Measurements from ENCODE around the gene GAL3ST2. TPM values are rescaled to one million over a fixed set of nuclear protein-coding genes. Genes with fewer than 3 reads are reported as not detected.
"Not testable (repeated sequence)": the region's sequence is repeated elsewhere in the genome, so short reads cannot be mapped to it uniquely, and the experiment has no call there.

The GAL3ST2 gene
- polyA plus RNA-seq (2014; cell fraction: cytosol; rRNA removed), result 0.34 and 2.9 TPM in 2 replicates
- polyA plus RNA-seq (2014; cell fraction: nucleus; rRNA removed), result 3.1 and 5.4 TPM in 2 replicates

- DNase-seq (ENCODE audit: low spot score), result no peak
Measured at GRCh38 chr2:241776336-241777169, at the start of gene GAL3ST2. GAL3ST2 (plus strand) TSS chr2:241776822; CDS start chr2:241776956, 134 bp downstream.

DNA sequence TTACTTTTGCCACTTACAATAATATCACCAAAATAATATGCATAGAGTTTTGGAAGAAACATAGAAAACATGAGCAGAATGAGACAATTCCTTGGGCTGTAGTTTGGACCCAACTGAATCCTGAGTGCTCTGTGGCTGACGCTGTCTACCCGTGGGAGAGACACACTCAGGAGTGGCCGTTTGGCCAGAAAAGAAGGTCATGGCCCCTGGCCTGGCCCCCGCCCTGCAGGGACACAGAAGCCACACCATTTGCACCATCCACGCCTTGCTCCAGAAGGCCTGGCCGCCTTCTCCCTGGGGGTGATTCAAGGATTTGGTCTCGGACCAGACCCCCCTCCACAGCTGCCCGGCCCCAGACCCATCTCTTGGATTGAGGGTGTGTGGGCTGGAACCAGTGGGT lies 48.6 kb upstream of the GAL3ST2 start:
- no peak for DNase-seq (ENCODE audit: low spot score)

DNA sequence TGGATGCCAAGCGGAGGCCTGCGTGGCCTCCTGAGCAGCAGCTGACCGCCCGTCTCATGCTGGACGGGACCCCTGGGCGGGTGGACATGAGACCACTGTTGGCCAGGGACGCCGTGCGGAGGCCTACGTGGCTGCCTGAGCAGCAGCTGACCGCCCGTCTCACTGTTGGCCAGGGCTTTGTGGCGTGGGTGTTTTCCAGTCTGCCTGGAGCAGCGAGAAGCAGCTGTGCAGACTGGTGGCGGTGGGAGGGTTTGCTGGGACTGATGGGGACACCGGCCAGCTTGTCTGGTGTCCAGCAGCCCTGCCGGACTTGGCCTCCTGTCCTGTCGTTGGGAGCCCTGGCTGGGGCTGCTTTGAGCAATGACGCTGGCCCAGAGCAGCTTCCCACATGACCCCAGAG lies 48.0 kb upstream of the GAL3ST2 start:
- no peak for DNase-seq (ENCODE audit: low spot score)

DNA sequence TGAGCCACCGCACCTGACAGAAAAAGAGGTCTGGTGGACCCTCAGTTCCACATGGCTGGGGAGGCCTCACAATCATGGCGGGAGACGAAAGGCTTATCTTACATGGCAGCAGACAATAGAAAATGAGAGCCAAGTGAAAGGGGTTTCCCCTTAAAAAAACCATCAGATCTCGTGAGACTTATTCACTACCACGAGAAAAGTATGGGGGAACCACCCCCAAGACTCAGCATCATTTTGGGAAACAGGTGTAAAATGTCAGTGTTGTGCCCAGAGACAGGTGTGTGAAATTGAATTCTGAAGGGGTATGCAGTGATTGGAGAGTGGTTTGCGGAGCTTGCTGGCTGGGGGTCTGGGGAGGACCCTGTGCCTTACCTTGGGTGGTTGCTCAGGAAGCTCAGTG lies 46.8 kb upstream of the GAL3ST2 start:
- no peak for DNase-seq (ENCODE audit: low spot score)

DNA sequence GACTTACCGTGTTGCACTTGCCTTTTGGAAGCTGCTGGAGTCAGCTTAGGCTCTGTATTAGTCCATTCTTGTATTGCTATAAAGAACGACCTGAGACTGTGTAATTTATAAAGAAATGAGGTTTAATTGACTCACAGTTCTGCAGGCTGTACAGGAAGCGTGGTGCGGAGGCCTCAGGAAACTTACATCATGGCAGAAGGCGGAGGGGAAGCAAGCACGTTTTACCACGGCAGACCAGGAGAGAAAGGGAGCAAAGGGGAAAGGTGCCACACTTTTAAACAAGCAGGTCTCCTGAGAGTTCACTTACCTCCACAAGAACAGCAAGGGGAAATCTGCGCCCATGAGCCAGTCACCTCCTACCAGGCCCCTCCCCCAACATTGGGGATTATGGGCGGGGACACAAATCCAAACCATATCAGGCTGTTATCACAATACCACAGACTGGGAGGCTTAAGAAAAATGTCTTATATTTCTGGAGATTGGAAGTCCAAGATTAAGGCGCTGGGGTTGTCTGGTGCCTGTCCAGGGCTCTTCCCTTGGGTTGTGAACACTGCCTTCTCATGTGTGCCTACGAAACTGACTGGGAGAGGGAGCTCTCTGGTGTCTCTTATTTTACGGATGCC lies 45.8 kb upstream of the GAL3ST2 start:
- DNase-seq (ENCODE audit: low spot score), result no peak

- DNase-seq (ENCODE audit: low spot score), result peak; percentile 55
Measured at GRCh38 chr2:241732513-241733186, 44.0 kb upstream of the GAL3ST2 start.

DNA sequence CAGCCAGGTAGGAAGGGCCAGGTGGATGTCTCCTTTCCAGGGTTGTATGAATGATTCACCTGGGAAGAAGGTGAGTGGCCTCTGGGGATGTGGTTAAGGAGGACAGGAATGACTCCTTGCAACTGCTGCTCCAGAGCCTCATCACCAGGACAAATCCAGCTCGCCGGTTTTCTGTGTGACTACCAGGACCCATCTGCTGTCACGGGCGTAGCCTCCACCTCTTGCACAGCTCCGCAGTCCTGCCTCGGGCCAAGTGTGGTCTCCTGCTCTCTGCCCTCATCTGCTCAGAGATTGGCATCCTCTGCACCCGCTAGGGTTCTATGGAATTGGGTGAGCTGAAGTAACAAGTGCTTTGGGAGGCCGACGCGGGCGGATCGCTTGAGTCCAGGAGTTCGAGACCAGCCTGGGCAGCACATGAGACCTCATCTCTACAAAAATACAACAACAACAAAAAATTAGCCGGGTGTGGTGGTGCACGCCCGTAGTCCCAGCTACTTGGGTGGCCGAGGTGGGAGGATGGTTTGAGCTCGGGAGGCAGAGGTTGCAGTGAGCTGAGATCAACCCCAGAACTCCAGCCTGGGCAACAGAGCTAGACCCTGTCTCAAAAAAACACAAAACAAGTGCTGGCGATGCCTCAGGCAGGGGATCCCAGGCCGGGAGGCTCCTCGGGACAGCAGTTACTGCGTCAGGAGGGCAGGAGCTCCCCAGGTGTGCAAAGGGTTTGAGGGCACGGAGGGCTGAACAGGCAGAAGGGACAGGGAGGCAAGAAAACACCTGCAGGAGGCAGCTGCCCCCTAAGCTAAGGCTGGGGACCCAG lies 43.0 kb upstream of the GAL3ST2 start:
- no peak for DNase-seq (ENCODE audit: low spot score)

- DNase-seq (ENCODE audit: low spot score), result no peak
Measured at GRCh38 chr2:241734208-241734466, 42.5 kb upstream of the GAL3ST2 start.

DNA sequence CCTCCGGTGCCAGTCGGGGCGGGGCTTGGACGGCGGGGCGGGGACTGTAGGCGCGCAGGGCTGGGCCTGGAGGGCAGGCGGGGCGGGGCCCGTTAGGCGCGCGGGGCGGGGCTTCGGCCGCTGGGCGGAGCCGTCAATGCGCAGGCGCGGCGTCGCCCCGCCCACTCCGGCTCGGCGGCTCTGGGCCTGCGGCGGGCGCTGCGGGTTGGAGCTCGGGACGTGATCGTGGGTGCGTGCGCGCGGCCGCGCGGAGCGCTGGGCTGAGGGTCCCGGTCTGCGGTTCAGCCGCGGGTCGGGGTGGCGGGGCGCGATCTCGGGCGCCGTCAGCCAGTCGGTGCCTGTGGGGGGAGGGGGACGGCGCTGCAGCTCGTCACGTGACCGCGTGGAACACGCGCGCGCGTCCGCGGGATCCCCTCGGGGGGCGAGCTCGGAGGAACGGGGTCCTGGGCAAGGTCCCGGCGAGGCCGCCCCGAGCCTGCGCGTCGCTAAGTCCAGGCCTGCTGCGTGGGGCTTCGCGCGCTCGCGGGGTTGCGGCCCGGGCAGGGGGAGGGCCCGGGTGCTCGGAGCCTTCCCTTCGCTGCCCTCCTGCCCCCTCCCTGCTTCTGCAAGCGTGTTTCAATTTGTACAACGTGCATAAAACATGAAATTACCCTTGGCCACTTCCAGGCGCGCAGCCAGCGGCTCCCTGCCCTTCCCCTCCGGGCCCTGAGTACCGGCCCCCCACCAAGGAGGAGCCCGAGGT lies 42.0 kb upstream of the GAL3ST2 start, which contains the start of gene D2HGDH:
Gene D2HGDH (plus strand): TSS at position 164 of the 742 bp plus-strand sequence. CDS start 595 bp downstream, outside the sequence.
- peak; percentile 79 for DNase-seq (ENCODE audit: low spot score)

DNA sequence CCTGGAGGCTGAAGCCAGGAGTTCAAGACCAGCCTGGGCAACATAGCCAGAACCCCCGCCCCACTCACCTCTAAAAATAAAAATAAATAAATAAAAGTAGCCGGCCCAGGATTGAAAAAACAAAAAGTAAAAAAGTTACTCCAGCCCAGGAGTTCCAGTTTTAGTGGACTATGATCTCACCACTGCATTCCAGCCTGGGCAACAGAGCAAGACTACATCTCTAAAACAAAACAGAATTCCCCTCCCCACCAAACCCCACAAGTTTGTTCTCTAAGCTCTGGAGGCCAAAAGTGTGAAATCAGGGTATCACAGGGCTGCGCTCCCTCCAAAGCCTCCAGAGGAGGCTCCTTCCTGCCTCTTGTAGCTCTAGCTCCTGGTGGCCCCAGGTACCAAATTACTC lies 40.5 kb upstream of the GAL3ST2 start:
- no peak for DNase-seq (ENCODE audit: low spot score)

DNA sequence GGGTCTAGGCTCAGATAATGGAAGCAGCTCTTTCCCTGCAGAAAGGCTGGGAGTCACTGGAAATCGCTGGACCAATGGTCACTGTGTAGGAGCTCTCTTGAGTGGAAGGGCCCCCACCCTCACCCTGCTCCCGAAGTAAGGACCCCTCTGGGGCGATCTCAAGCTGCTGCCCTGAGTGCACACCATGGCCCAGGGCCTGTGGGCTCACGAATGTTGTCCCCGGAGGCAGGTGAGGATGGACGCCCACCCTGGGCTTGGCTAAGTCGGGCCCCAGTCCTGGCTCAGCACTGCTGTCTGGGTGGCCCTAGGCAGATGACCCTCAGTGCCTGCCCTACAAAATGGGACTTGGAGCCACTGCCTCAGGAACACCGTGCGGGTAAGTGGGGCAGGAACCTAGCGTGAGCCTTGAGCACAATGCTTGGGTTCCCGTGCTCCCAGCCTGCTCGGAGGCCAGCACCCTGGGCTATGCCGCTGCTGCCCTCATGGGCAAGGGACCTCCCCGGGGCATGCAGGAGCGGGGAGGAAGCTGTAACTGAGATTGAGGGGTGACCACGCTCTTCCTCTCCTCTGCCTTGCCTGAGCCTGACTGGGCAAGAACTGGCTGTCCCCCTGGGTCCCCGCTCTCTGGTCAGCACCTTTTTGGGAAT lies 38.5 kb upstream of the GAL3ST2 start:
- no peak for DNase-seq (ENCODE audit: low spot score)

GRCh38 chr2:241739177-241739576 lies 37.4 kb upstream of the GAL3ST2 start:
- no peak for DNase-seq (ENCODE audit: low spot score)

GRCh38 chr2:241739651-241740050 lies 37.0 kb upstream of the GAL3ST2 start:
- DNase-seq (ENCODE audit: low spot score), result no peak

GRCh38 chr2:241741016-241741415 lies 35.6 kb upstream of the GAL3ST2 start:
- DNase-seq (ENCODE audit: low spot score), result no peak

DNA sequence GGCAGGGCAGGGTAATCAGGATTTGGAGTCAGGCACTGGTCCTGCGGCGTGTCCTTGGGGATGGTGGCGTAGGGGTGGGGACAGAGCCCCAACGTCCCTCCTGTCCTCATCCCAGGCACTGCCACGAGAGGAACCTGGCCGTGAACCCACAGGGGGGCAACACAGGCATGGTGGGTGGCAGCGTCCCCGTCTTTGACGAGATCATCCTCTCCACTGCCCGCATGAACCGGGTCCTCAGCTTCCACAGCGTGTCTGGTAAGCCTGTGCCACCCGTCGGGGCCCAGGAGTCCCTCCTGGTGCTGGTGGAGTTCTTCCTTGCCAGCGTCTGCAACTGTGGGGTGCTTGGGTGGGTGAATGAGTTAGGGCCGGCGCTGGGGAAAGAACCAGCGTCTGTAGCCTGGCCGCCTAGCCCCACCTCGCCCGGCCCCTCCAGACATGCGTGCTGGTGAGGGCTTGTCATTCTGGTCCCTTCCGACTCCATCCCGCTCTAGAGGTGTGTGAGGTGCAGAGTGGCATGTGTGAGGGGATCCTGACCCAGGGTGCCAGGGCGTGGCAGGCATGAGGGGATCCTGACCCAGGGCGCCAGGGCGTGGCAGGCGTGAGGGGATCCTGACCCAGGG lies 34.2 kb upstream of the GAL3ST2 start:
- no peak for DNase-seq (ENCODE audit: low spot score)

GRCh38 chr2:241743008-241743407 lies 33.6 kb upstream of the GAL3ST2 start:
- not testable (repeated sequence) for DNase-seq (ENCODE audit: low spot score)

DNA sequence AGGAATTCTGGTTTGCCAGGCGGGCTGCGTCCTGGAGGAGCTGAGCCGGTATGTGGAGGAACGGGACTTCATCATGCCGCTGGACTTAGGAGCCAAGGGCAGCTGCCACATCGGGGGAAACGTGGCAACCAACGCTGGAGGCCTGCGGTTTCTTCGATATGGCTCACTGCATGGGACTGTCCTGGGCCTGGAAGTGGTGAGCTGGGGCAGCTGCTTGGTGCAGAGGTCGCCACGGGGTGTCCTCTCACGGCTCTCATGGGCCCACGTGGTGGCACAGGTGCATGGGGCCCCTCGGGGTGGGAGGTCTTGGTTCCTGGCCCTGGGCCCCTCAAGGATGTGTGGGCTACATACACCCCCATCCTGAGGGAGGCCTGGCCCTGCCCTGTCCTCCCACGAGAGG lies 33.0 kb upstream of the GAL3ST2 start:
- no peak for DNase-seq (ENCODE audit: low spot score)

DNA sequence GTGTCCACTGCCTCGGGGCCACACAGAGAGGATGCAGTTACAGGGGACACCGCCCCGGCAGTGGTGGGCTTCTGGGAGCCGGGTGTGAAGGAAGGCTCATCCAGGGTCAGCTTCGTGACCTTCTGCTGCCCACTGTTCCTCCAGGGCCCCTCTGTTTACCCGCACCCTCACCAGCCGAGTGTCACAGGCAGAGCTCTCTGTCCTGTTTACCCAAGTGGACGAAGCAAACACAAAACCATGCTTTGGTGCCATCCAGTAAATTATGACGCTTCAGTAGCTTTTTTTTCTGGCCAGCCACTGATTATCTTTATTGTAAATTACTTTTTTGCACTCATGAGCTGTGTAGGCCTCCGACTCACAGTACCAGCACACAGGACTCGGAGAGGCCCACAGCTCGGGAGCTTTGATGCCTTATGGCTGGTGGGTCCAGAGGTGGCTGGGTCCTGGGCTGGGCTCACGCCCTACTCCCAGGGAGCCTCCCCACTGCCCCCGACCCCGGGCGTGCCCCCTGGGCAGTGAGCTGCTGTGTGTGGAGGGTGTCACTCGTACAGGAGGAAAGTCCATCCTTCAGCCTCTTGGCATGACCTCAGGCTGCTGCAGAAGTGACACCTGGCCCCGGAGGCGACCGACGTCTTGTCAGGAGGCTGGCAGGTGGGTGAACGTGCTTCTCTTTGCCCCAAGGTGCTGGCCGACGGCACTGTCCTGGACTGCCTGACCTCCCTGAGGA lies 32.4 kb upstream of the GAL3ST2 start:
- no peak for DNase-seq (ENCODE audit: low spot score)

GRCh38 chr2:241745276-241745675 lies 31.3 kb upstream of the GAL3ST2 start:
- no peak for DNase-seq (ENCODE audit: low spot score)

All from SK-N-DZ (cell line).